Esophagus squamous epithelium (tissue), 5 donors: ENCODE results near the gene CALHM3. TPM values are rescaled to one million over a fixed set of nuclear protein-coding genes. Genes with fewer than 3 reads are reported as not detected.

Experiments
- DNase-seq: peaks from one replicate; lab custom pipeline; 2025; lab: John Stamatoyannopoulos, UW
- H3K27ac ChIP-seq, 4 donors: fragments of 200-600 bp; sonication (generic); one replicate each; pipeline ENCODE4 v1.5.1; 2016 to 2019; ENCODE audit warnings: mild to moderate bottlenecking in 1 of 4
- H3K27me3 ChIP-seq, 4 donors: fragments of 200-600 bp; sonication (generic); 1 replicate in 3 of 4; 2 replicates in 1 of 4; pipeline versions ENCODE4 v1.5.1 to v1.6.0; 2017 to 2021; ENCODE audit warnings: antibody characterized with exemption in 1 of 4
- H3K36me3 ChIP-seq, 3 donors: fragments of 200-600 bp; sonication (generic); one replicate each; pipeline ENCODE4 v1.5.1; 2016 to 2019
- H3K4me1 ChIP-seq, 3 donors: fragments of 200-600 bp; sonication (generic); one replicate each; pipeline ENCODE4 v1.5.1; 2017 to 2019
- H3K4me3 ChIP-seq, 4 donors: fragments of 200-600 bp; sonication (generic); 1 replicate in 3 of 4; 2 replicates in 1 of 4; pipeline ENCODE4 v1.5.1; 2016 to 2019; ENCODE audit warnings: mild to moderate bottlenecking in 2 of 4, moderate library complexity in 1 of 4
- H3K9me3 ChIP-seq, 3 donors: fragments of 200-600 bp; sonication (generic); one replicate each; pipeline ENCODE4 v1.5.1; 2016 to 2019
- POLR2A ChIP-seq, 4 donors: fragments of 450-650 bp; IDR thresholded peaks; one replicate each; pipeline ENCODE4 v1.6.1; 2017; ENCODE audit warnings: antibody characterized with exemption in 4 of 4, mild to moderate bottlenecking in 4 of 4, moderate library complexity in 3 of 4
- WGBS, 2 donors: methylation state at CpG; one replicate each; pipeline ENCODE4 v1.1.5; 2018; 5-methylcytosine and 5-hydroxymethylcytosine counted together
- intact Hi-C: fragments of 100-400 bp; cut with DNase I; formaldehyde crosslinking; loops from one replicate; pipeline ENCODE4 v1.15.0; 2022
- total RNA-seq, 4 donors: library from RNA; depleted of rRNA; stranded (reverse); fragments of >200 nt; gene quantifications; one replicate each; pipeline ENCODE4 v1.1.0, GENCODE V29; 2016
- TF ChIP-seq, protein P1 (sequence below), 6 experiments: fragments of 450-650 bp in 4 of 6; fragments of 200-600 bp in 2 of 6; sonication (generic) in 2 of 6; IDR thresholded peaks; one replicate each; pipeline ENCODE4 v1.5.1; 2016 to 2019; ENCODE audit warnings: antibody characterized with exemption in 6 of 6, mild to moderate bottlenecking in 4 of 6, moderate library complexity in 4 of 6
- donor health status: DM: yes; HTN: yes; CAD: no.

Gene CALHM3
- total RNA-seq, 4 donors from 2014 or later: not detected

DNA sequence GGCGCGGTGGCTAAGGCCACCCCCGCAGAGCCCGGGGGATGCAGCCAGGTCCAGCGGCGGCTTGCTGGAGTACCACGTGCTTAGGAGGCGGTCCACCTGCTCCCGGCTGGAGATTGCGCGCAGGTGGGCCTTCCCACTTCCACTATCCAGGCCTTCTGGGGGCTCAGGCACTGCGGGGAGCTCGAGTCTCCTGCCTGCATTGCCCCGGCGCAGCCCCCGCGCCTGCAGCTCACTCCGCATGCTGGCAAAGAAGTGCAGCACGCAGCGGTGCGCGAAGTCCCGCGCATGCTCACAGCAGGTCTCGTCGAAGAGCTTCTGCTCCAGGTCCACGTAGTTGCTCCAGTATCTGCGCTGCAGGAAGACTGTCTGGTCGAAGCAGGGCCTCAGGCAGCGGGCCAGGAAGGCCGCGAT is 5.8 kb downstream of the CALHM3 start:
- intact Hi-C loops: no loop called here
- no peak overlapping the region for H3K4me3 ChIP-seq
- no peak for DNase-seq
- TF ChIP-seq, protein P1, sequence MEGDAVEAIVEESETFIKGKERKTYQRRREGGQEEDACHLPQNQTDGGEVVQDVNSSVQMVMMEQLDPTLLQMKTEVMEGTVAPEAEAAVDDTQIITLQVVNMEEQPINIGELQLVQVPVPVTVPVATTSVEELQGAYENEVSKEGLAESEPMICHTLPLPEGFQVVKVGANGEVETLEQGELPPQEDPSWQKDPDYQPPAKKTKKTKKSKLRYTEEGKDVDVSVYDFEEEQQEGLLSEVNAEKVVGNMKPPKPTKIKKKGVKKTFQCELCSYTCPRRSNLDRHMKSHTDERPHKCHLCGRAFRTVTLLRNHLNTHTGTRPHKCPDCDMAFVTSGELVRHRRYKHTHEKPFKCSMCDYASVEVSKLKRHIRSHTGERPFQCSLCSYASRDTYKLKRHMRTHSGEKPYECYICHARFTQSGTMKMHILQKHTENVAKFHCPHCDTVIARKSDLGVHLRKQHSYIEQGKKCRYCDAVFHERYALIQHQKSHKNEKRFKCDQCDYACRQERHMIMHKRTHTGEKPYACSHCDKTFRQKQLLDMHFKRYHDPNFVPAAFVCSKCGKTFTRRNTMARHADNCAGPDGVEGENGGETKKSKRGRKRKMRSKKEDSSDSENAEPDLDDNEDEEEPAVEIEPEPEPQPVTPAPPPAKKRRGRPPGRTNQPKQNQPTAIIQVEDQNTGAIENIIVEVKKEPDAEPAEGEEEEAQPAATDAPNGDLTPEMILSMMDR (IDR thresholded peaks at IDR 0.05): no peak
- TF ChIP-seq POLR2A (IDR thresholded peaks at IDR 0.05): no peak
- peaks cover 0 to 27% (median 9%) of the 10 kb centered on the region in 3 donors for H3K4me1 ChIP-seq
- no peaks in the 10 kb centered on the region for H3K36me3 ChIP-seq
- peaks cover 0 to 5% (median 0%) of the 10 kb centered on the region in 4 donors for H3K27me3 ChIP-seq
- no peak overlapping the region for H3K27ac ChIP-seq
- 67 to 93% methylated on average over 2 to 6 of the region's 32 CpGs for WGBS, 2 donors
- H3K9me3 ChIP-seq: no peaks in the 10 kb centered on the region

DNA sequence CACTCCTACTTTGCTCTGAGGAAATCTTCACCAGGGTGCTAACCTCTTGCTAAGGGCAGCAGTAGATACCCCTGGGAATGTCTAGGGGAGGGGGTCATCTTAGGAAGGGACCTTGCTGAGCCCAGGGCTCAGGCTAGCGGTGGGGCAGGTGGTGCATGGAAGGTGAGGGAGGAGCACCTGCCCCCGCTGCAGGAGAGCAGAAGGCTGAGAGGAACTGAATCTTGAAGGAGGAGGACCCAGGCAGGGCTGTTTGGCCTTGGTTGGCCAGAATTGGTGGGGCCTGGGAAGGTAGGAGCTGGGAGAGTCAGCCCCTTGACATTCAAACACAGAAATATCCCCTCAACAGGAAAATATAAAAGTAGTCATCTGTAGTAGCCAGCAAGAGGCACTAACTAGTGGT is 7.0 kb downstream of the CALHM3 start:
- intact Hi-C loops: no loop called here
- no peak for DNase-seq
- H3K27me3 ChIP-seq: peaks cover 0 to 5% (median 0%) of the 10 kb centered on the region in 4 donors
- WGBS, 2 donors: 83 to 84% methylated on average over 1 to 2 of the region's 2 CpGs
- H3K27ac ChIP-seq: peak overlapping the region; percentile 19 to 80 (median 48)
- TF ChIP-seq, protein P1 (IDR thresholded peaks at IDR 0.05): no peak
- TF ChIP-seq POLR2A (IDR thresholded peaks at IDR 0.05): no peak
- H3K36me3 ChIP-seq: no peaks in the 10 kb centered on the region
- H3K4me3 ChIP-seq: peak overlapping the region in 1 of 4 donors; percentile 12
- peaks cover 0 to 27% (median 9%) of the 10 kb centered on the region in 3 donors for H3K4me1 ChIP-seq
- no peaks in the 10 kb centered on the region for H3K9me3 ChIP-seq

DNA sequence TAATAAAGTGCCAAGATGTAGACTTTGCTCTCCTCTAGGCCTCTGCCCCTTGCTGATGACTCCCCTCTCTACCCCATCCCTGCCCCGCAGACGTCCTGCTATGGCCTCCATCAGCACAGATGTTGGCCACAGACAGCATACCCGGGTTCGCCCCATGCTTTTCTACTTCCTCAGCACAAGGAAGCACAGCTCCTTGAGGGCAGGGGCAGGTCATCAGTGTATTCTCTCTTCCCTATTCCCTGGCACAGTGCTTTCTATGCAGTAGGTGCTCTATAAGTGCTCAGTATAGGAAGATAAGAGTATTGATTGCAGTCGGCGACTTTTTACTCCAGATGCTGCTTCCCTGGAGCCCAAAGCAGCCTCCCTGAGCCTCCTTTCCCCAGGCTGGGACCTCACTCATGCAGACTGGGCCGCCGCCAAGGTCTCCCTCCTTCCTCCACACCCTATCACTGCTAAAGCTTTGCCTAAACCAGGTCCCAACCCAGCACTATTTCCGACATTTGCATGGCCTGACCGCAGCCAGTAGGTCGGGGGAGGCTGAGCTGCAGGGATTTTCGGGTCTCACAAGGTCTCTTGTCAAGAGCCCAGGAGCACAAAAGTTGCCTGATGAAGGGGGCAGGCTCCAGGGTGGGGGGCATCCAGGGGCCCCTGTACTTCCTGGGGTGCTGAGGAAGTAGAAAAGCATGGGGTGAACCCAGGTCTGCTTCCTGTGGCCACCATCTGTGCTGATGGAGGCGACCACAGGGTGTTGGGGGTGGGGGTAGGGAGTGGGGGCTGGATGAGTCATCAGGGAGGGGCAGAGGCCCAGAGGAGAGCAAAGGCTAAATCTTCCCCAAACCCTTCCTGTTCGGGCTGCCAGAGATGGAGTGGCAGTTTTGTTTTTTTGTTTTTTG is 8.0 kb downstream of the CALHM3 start:
- Histone ChIP-seq H3K36me3 (no peaks in the 10 kb centered on the region), H3K4me3 (peak overlapping the region in 1 of 4 donors; percentile 12), H3K27me3 (peaks cover 0 to 5% (median 0%) of the 10 kb centered on the region in 4 donors), H3K9me3 (no peaks in the 10 kb centered on the region), H3K4me1 (peaks cover 0 to 27% (median 9%) of the 10 kb centered on the region in 3 donors), H3K27ac (peak overlapping the region; percentile 19 to 80 (median 48))
- peak; percentile 47 for DNase-seq
- TF ChIP-seq POLR2A (IDR thresholded peaks at IDR 0.05): no peak
- TF ChIP-seq, protein P1 (IDR thresholded peaks at IDR 0.05): no peak
- intact Hi-C loops: no loop called here
- WGBS, 2 donors: 60 to 67% methylated on average over 8 to 13 of the region's 14 CpGs

DNA sequence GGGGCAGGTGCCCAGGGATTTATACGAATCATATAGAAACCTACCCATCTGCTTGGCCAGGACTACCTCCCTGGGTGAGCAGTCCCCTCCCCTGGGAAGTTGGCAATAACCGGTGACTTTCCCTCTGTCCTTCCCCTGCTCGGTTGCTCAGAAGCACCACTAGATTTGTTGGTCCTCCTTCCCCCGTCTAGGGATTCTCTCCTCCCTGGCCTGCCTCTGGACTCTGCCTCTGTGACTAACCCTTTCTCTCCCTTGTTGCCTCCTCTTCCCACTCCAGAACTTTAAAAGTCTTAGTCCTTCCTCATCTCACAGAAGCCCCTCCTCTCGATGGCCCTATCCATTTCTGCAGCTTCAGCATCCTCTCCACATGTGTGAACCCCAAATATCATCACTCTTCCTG is 9.8 kb downstream of the CALHM3 start:
- TF ChIP-seq, protein P1 (IDR thresholded peaks at IDR 0.05): no peak
- no peak for TF ChIP-seq POLR2A (IDR thresholded peaks at IDR 0.05)
- no peak overlapping the region for H3K27ac ChIP-seq
- no peak for DNase-seq
- WGBS, 2 donors: 56 to 61% methylated on average over 5 of the region's 5 CpGs
- no peak overlapping the region for H3K4me3 ChIP-seq
- H3K4me1 ChIP-seq: peaks cover 0 to 27% (median 9%) of the 10 kb centered on the region in 3 donors
- intact Hi-C loops: no loop called here
- H3K36me3 ChIP-seq: no peaks in the 10 kb centered on the region
- peaks cover 0 to 10% (median 0%) of the 10 kb centered on the region in 4 donors for H3K27me3 ChIP-seq
- no peaks in the 10 kb centered on the region for H3K9me3 ChIP-seq

DNA sequence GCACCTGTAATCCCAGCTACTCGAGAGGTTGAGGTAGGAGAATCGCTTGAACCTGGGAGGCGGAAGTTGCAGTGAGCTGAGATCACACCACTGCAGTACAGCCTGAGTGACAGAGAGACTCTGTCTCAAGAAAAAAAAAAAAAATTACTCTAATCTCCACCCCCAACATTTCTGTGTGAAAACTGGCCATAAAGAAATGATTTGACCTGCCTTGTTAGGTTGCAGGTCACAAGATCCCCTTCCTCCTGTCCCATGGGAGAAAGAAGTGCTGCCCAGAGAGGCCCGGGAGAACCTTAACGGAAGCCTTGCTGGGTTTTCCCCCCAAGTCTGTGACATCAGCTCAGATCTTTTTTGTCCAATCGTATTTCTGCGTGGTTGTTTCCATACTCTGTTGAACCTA is 11.6 kb downstream of the CALHM3 start:
- Histone ChIP-seq H3K4me3 (no peak overlapping the region), H3K4me1 (peaks cover 0 to 18% (median 9%) of the 10 kb centered on the region in 3 donors), H3K9me3 (no peaks in the 10 kb centered on the region), H3K36me3 (no peaks in the 10 kb centered on the region), H3K27ac (no peak overlapping the region), H3K27me3 (peaks cover 0 to 10% (median 0%) of the 10 kb centered on the region in 4 donors)
- intact Hi-C loops: no loop called here
- DNase-seq: no peak
- TF ChIP-seq, protein P1 (IDR thresholded peaks at IDR 0.05): no peak
- no peak for TF ChIP-seq POLR2A (IDR thresholded peaks at IDR 0.05)
- WGBS, 2 donors: 80 to 87% methylated on average over 7 of the region's 7 CpGs
